GM12801 (cell line): ENCODE data around the gene ANKRD44.

Experiments used
- CTCF ChIP-seq: IDR thresholded peaks from one replicate; pipeline ENCODE4 v1.5.1; 2011; ENCODE audit warnings: control low read depth; ENCODE audit not compliant: insufficient read length; ENCODE audit errors: extremely low read depth

ANKRD44 gene

GRCh38 chr2:197085665-197086064 lies 224.9 kb downstream of the ANKRD44 start:
- no peak for TF ChIP-seq CTCF

- TF ChIP-seq CTCF = no peak
These were observed 229.3 kb downstream of the ANKRD44 start for GRCh38 chr2:197081294-197081693.

GRCh38 chr2:197080578-197081216 lies 229.9 kb downstream of the ANKRD44 start:
- no peak for TF ChIP-seq CTCF

GRCh38 chr2:197079832-197080555 lies 230.6 kb downstream of the ANKRD44 start:
- TF ChIP-seq CTCF = no peak

- no peak for TF ChIP-seq CTCF
These were observed 231.2 kb downstream of the ANKRD44 start for GRCh38 chr2:197079414-197079813.

- no peak for TF ChIP-seq CTCF
These were observed 232.0 kb downstream of the ANKRD44 start for GRCh38 chr2:197078535-197078934.

- TF ChIP-seq CTCF = no peak
These were observed 233.2 kb downstream of the ANKRD44 start for GRCh38 chr2:197077336-197077735.
